ENCODE measurements around the gene RAB7A.

RAB7A gene

GRCh38 chr3:128848936-128849335 is 123.0 kb downstream of the RAB7A start:
- no peak for DNase-seq (ENCODE audit: low read depth in 2 of 2)

- DNase-seq (ENCODE audit: low read depth in 2 of 2): no peak
Observed at GRCh38 chr3:128849911-128850455, 124.0 kb downstream of the RAB7A start.

- DNase-seq (ENCODE audit: low read depth in 2 of 2): no peak
Observed at GRCh38 chr3:128850544-128850943, 124.6 kb downstream of the RAB7A start.

- DNase-seq (ENCODE audit: low read depth in 2 of 2): no peak
Observed at GRCh38 chr3:128851601-128852000, 125.6 kb downstream of the RAB7A start.

- no peak for DNase-seq (ENCODE audit: low read depth in 2 of 2)
Observed at GRCh38 chr3:128853826-128854225, 127.8 kb downstream of the RAB7A start.

GRCh38 chr3:128854475-128854874 is 128.5 kb downstream of the RAB7A start:
- no peak for DNase-seq (ENCODE audit: low read depth in 2 of 2)

- DNase-seq (ENCODE audit: low read depth in 2 of 2): no peak
Observed at GRCh38 chr3:128855569-128855968, 129.6 kb downstream of the RAB7A start.

GRCh38 chr3:128858167-128858566 is 132.2 kb downstream of the RAB7A start:
- DNase-seq (ENCODE audit: low read depth in 2 of 2): no peak

GRCh38 chr3:128859630-128860029 is 133.6 kb downstream of the RAB7A start:
- DNase-seq (ENCODE audit: low read depth in 2 of 2): no peak

- DNase-seq (ENCODE audit: low read depth in 2 of 2): no peak
Observed at GRCh38 chr3:128861491-128861890, 135.5 kb downstream of the RAB7A start.

GRCh38 chr3:128863560-128863959 is 137.6 kb downstream of the RAB7A start:
- no peak for DNase-seq (ENCODE audit: low read depth in 2 of 2)

All from stimulated activated CD4-positive, alpha-beta T cell treated with anti-CD3 and anti-CD28 coated beads, Interleukin-12 subunit alpha, Interleukin-12 subunit beta, amount 100 ng/mL, for 24 hours (primary cell).